Measurements from ENCODE around the gene SETX.
A peak's percentile ranks its signal among the peaks of the same experiment; 100 is the strongest.

SETX gene, protein sequence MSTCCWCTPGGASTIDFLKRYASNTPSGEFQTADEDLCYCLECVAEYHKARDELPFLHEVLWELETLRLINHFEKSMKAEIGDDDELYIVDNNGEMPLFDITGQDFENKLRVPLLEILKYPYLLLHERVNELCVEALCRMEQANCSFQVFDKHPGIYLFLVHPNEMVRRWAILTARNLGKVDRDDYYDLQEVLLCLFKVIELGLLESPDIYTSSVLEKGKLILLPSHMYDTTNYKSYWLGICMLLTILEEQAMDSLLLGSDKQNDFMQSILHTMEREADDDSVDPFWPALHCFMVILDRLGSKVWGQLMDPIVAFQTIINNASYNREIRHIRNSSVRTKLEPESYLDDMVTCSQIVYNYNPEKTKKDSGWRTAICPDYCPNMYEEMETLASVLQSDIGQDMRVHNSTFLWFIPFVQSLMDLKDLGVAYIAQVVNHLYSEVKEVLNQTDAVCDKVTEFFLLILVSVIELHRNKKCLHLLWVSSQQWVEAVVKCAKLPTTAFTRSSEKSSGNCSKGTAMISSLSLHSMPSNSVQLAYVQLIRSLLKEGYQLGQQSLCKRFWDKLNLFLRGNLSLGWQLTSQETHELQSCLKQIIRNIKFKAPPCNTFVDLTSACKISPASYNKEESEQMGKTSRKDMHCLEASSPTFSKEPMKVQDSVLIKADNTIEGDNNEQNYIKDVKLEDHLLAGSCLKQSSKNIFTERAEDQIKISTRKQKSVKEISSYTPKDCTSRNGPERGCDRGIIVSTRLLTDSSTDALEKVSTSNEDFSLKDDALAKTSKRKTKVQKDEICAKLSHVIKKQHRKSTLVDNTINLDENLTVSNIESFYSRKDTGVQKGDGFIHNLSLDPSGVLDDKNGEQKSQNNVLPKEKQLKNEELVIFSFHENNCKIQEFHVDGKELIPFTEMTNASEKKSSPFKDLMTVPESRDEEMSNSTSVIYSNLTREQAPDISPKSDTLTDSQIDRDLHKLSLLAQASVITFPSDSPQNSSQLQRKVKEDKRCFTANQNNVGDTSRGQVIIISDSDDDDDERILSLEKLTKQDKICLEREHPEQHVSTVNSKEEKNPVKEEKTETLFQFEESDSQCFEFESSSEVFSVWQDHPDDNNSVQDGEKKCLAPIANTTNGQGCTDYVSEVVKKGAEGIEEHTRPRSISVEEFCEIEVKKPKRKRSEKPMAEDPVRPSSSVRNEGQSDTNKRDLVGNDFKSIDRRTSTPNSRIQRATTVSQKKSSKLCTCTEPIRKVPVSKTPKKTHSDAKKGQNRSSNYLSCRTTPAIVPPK (N-terminal part only)

DNA sequence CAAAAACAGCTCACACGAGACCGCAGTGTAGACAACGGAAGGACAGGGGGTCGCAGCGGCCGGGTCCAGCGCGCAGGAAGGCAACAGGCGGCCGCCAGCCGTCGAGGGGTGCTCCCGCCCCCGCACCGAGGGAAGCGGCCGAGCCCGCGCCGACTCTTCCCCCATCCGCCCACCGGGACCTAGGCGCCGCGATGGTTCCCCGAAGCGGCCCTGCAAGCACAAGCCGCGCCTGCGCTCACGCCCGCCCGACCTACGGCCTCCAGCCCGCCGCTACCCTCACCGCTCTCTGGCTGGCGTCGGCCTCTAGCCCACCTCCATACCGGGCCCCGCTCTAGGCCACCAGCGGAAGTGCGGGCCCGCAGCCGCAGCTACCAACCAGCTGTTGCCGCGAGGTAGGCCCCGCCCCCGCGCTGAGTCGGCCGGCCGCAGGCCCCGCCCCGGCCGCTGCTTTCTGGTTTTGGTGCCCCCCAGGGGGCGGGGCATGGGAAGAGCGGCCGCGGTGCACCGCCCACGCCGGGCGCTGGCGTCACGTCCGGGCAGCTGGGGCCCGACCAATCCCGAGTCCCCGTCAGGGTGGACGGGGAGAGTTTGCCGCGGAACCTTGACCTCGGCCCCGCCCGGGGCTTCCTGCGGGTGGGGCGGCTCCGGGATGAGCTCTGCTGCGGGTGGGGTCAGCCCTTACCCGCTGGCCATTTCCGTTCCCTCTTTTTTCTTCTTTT is at the start of gene SETX:
SETX (minus strand) TSS at position 350 of the 719 bp plus-strand sequence. CDS start 5,558 bp downstream, outside the sequence.
- peaks cover 7% of the 10 kb centered on the region for H3K4me1 ChIP-seq (ENCODE audit: control insufficient read depth, low read depth, low read length)
- H3K9ac ChIP-seq (ENCODE audit: low read length), result peak within 1 kb of the TSS; percentile 81
- H3K27me3 ChIP-seq (ENCODE audit: control insufficient read depth, insufficient read depth, low read length), result no peaks in the 10 kb centered on the region
- H3K9me3 ChIP-seq (ENCODE audit: control insufficient read depth, low read depth, low read length), result no peaks in the 10 kb centered on the region
- H3K27ac ChIP-seq (ENCODE audit: low read length), result peak within 1 kb of the TSS; percentile 84
- H3K36me3 ChIP-seq (ENCODE audit: control insufficient read depth, low read depth, low read length), result peaks cover 36% of the 10 kb centered on the region
- peak within 1 kb of the TSS; percentile 84 for H3K4me3 ChIP-seq (ENCODE audit: low read length)

DNA sequence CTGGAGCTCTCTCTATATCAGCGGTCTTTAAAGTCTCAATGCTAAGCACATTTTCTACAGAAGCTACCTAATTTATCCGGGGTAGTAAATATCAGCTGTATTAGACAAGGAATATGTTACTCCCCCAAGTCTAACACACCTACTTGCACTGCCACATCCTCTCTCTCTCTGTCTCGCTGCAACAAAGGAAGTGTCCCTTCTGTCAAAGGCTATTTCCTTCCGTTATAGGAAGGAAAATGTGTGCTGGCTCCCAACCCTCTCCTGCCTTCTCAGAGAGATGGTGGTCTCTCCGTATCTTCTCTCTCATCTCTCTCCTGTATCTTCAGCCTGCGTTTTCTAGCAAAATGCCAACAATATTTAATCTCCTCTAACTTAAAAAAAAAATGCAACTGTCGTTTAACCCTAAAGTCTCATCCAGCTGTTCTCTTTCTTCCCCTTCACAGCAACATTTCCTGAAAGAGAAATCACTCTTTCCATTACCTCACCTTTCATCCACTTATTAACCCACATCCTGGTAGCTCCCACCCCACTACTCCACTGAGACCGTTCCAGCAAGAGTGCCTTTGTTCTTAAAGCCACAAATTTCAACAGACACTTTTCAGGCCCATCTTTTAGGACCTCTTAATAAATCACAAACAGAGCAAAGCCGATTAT is 49.6 kb upstream of the SETX start:
- no peak overlapping the region for H3K27ac ChIP-seq (ENCODE audit: low read length)
- no peak overlapping the region for H3K4me3 ChIP-seq (ENCODE audit: low read length)
- H3K9ac ChIP-seq (ENCODE audit: low read length), result no peak overlapping the region
- H3K36me3 ChIP-seq (ENCODE audit: control insufficient read depth, low read depth, low read length), result peaks cover 28% of the 10 kb centered on the region
- peaks cover 16% of the 10 kb centered on the region for H3K27me3 ChIP-seq (ENCODE audit: control insufficient read depth, insufficient read depth, low read length)
- H3K9me3 ChIP-seq (ENCODE audit: control insufficient read depth, low read depth, low read length), result no peaks in the 10 kb centered on the region
- peaks cover 5% of the 10 kb centered on the region for H3K4me1 ChIP-seq (ENCODE audit: control insufficient read depth, low read depth, low read length)

DNA sequence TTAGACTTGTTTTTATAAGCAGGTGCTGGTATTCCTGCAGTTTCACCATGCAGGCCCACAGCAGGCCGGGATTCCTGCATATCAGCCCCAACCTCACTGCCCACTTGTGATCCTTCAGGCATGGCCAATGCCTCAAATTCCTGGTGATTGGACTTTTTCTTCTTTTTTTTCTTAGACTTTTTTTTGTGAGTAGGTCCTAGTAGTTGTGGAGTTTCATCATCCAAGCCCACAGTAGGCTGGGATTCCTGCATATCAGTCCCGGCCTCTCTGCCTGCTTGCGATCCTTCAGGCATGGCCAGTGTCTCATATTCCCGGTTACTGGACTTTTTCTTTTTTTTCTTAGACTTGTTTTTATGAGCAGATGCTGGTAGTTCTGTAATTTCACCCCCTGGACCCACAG is 47.0 kb upstream of the SETX start:
- Histone ChIP-seq H3K27me3 (ENCODE audit: control insufficient read depth, insufficient read depth, low read length) (no peaks in the 10 kb centered on the region), H3K4me1 (ENCODE audit: control insufficient read depth, low read depth, low read length) (peaks cover 1% of the 10 kb centered on the region), H3K9me3 (ENCODE audit: control insufficient read depth, low read depth, low read length) (no peaks in the 10 kb centered on the region), H3K36me3 (ENCODE audit: control insufficient read depth, low read depth, low read length) (peaks cover 44% of the 10 kb centered on the region), H3K4me3 (ENCODE audit: low read length) (no peak overlapping the region), H3K27ac (ENCODE audit: low read length) (no peak overlapping the region), H3K9ac (ENCODE audit: low read length) (no peak overlapping the region)

DNA sequence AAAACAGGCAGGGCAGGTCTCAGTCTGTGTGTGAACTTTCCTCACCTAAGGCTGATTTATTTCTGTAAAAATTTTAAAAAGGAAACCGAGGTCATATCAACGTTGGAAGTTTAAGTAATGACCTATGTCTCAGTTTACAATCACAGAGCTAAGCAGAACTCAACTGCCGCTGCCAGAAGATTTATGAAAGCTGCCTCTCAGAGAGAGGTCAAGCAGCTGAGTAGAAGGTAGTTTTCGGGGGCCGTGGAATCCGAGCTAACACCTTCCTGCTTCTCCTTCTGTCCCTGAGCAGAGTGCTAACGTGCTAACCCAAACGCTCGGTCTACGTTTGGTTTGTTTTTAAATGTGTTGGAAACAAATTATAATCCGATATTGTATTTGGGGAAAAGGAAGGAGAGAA is 40.8 kb upstream of the SETX start:
- H3K36me3 ChIP-seq (ENCODE audit: control insufficient read depth, low read depth, low read length), result peaks cover 71% of the 10 kb centered on the region

DNA sequence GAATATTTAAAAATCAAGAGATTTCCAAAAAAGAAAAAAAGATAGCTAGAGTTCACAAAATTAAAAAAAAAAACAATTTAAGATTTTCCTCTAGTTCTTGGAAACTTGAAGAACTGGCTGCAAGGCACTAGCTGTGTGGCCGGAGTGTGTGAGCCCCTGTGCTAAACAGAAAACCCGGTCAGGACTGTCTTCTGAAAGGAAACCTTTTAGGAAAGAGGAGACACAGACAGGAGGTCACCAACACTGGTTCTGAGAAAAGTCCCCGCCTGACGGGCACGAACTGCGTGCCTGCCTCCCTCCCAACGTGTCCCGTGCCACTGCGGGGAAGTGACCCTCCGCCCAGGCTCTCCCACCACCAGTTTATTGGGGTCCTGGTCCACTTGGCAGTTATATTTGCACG is 36.7 kb upstream of the SETX start:
- H3K9me3 ChIP-seq (ENCODE audit: control insufficient read depth, low read depth, low read length), result no peaks in the 10 kb centered on the region
- H3K36me3 ChIP-seq (ENCODE audit: control insufficient read depth, low read depth, low read length), result peaks cover 84% of the 10 kb centered on the region

More for the DNA sequence above, 40.8 kb upstream of the SETX start:
- Histone ChIP-seq H3K9me3 (ENCODE audit: control insufficient read depth, low read depth, low read length) (no peaks in the 10 kb centered on the region), H3K4me3 (ENCODE audit: low read length) (no peak overlapping the region), H3K9ac (ENCODE audit: low read length) (no peak overlapping the region), H3K27me3 (ENCODE audit: control insufficient read depth, insufficient read depth, low read length) (no peaks in the 10 kb centered on the region), H3K27ac (ENCODE audit: low read length) (no peak overlapping the region), H3K4me1 (ENCODE audit: control insufficient read depth, low read depth, low read length) (no peaks in the 10 kb centered on the region)

DNA sequence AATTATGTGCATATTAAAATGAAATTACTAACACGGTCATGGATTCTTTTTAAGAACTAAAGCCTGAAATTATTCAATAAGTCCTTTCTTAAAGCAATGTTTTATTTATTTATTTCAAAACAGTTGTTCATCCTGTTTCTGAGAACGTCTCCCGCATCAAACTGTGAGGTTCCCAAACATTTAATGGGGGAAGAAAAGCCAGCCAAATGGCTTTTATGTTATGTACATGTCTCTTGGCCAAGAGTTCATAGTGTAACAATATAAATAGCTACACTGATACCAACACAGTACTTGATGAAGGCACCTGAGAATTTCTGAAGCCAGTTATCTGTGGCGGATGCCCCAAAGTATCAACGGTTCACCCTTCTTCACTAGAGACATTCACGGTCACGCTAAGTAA is 36.2 kb upstream of the SETX start:
- H3K36me3 ChIP-seq (ENCODE audit: control insufficient read depth, low read depth, low read length), result peaks cover 84% of the 10 kb centered on the region
- no peaks in the 10 kb centered on the region for H3K9me3 ChIP-seq (ENCODE audit: control insufficient read depth, low read depth, low read length)
- H3K27ac ChIP-seq (ENCODE audit: low read length), result no peak overlapping the region
- H3K4me3 ChIP-seq (ENCODE audit: low read length), result no peak overlapping the region
- H3K4me1 ChIP-seq (ENCODE audit: control insufficient read depth, low read depth, low read length), result no peaks in the 10 kb centered on the region
- H3K27me3 ChIP-seq (ENCODE audit: control insufficient read depth, insufficient read depth, low read length), result no peaks in the 10 kb centered on the region
- no peak overlapping the region for H3K9ac ChIP-seq (ENCODE audit: low read length)

More for the DNA sequence above, 36.7 kb upstream of the SETX start:
- H3K27me3 ChIP-seq (ENCODE audit: control insufficient read depth, insufficient read depth, low read length), result no peaks in the 10 kb centered on the region
- no peaks in the 10 kb centered on the region for H3K4me1 ChIP-seq (ENCODE audit: control insufficient read depth, low read depth, low read length)
- no peak overlapping the region for H3K27ac ChIP-seq (ENCODE audit: low read length)
- no peak overlapping the region for H3K4me3 ChIP-seq (ENCODE audit: low read length)
- no peak overlapping the region for H3K9ac ChIP-seq (ENCODE audit: low read length)

DNA sequence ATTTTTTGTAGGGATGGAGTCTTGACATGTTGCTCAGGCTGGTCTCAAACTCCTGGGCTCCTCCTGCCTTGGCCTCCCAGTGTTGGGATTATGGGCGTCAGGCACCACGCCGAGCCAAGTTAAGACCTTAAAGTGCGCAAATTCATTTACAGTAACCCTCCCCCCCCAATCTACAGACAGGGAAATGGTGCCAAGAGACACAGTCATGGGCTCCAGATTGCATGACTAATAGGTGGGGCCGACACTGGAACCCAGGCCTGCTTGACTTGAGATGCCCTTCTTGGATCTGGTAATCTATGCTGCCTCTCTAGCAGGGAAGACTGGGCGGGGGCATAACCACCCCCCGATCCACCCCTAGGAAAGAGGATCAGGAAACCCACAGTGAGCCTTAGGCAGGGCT is 32.3 kb upstream of the SETX start:
- no peaks in the 10 kb centered on the region for H3K9me3 ChIP-seq (ENCODE audit: control insufficient read depth, low read depth, low read length)
- H3K4me3 ChIP-seq (ENCODE audit: low read length), result no peak overlapping the region
- H3K27ac ChIP-seq (ENCODE audit: low read length), result no peak overlapping the region
- peaks cover 86% of the 10 kb centered on the region for H3K36me3 ChIP-seq (ENCODE audit: control insufficient read depth, low read depth, low read length)
- H3K27me3 ChIP-seq (ENCODE audit: control insufficient read depth, insufficient read depth, low read length), result no peaks in the 10 kb centered on the region
- no peaks in the 10 kb centered on the region for H3K4me1 ChIP-seq (ENCODE audit: control insufficient read depth, low read depth, low read length)
- H3K9ac ChIP-seq (ENCODE audit: low read length), result no peak overlapping the region

DNA sequence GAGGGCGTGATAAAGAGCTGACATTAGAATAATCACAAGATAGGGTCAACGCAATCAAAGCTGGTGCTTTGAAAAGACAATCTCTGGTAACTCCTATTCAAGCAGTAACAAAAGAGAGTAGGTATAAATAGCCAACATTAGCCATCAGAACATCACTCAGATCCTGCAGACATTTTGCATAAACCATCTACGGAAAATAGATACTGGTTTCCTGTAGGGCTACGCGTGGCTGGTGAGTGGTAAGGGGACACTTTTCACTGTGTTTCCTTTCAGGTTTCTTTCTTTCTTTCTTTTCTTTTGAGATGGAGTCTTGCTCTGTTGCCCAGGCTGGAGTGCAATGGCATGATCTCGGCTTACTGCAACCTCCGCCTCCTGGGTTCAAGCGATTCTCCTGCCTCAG is 29.6 kb upstream of the SETX start:
- H3K4me3 ChIP-seq (ENCODE audit: low read length), result no peak overlapping the region

DNA sequence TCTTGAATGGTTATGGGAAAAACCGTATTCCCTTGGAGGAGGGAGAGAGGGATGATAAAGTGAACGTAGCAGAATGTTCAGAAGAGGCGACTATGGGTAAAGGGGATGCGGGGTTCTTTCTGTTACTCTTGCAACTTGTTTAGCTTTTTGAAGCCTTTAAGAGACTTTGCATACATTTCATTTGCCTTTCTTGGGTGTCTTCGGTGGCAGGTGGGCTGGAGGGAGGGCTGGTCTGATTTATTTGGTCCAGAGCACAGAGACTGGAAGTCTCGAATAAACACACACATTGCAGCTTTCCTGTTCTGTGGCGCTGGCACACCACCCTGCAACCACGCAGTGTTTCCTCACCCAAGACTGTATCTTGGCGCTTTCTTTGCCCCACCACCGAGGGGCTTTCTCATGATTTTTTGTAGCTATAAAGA is 28.7 kb upstream of the SETX start:
- Histone ChIP-seq H3K9me3 (ENCODE audit: control insufficient read depth, low read depth, low read length) (no peaks in the 10 kb centered on the region), H3K27me3 (ENCODE audit: control insufficient read depth, insufficient read depth, low read length) (no peaks in the 10 kb centered on the region), H3K36me3 (ENCODE audit: control insufficient read depth, low read depth, low read length) (peaks cover 79% of the 10 kb centered on the region), H3K9ac (ENCODE audit: low read length) (no peak overlapping the region), H3K4me1 (ENCODE audit: control insufficient read depth, low read depth, low read length) (no peaks in the 10 kb centered on the region), H3K27ac (ENCODE audit: low read length) (no peak overlapping the region), H3K4me3 (ENCODE audit: low read length) (no peak overlapping the region)

More for the DNA sequence above, 29.6 kb upstream of the SETX start:
- H3K9me3 ChIP-seq (ENCODE audit: control insufficient read depth, low read depth, low read length), result no peaks in the 10 kb centered on the region
- no peaks in the 10 kb centered on the region for H3K27me3 ChIP-seq (ENCODE audit: control insufficient read depth, insufficient read depth, low read length)
- no peak overlapping the region for H3K9ac ChIP-seq (ENCODE audit: low read length)
- H3K36me3 ChIP-seq (ENCODE audit: control insufficient read depth, low read depth, low read length), result peaks cover 77% of the 10 kb centered on the region
- no peak overlapping the region for H3K27ac ChIP-seq (ENCODE audit: low read length)
- no peaks in the 10 kb centered on the region for H3K4me1 ChIP-seq (ENCODE audit: control insufficient read depth, low read depth, low read length)

DNA sequence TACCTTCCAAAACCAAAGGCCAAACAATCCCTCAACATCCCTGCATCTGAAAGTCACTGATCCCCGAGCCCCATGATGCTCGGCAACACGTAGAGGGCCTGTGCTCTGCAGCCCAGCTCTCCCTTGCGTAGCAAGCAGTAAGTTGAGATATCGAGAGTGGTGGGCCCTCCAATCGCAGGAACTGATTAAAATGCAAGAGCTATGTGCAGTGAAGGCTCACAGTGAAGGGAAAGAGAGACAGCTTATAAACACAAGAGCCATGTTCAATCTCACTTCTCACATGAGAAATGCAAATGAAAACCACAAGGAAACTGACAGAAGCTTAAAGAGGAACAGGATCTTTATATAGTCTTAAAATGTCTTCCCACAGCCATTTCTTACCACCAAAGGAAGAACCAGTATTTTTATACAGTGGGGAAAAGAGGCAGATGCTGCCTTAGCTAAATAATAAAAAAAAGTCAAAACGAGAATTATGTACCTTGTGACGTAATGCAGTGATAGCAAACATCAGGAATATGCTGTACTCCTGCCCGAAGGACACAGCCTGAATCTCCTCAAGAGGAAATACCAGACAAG is 27.3 kb upstream of the SETX start:
- Histone ChIP-seq H3K9ac (ENCODE audit: low read length) (no peak overlapping the region), H3K4me3 (ENCODE audit: low read length) (no peak overlapping the region), H3K27ac (ENCODE audit: low read length) (no peak overlapping the region), H3K27me3 (ENCODE audit: control insufficient read depth, insufficient read depth, low read length) (no peaks in the 10 kb centered on the region), H3K36me3 (ENCODE audit: control insufficient read depth, low read depth, low read length) (peaks cover 80% of the 10 kb centered on the region), H3K9me3 (ENCODE audit: control insufficient read depth, low read depth, low read length) (peaks cover 5% of the 10 kb centered on the region), H3K4me1 (ENCODE audit: control insufficient read depth, low read depth, low read length) (no peaks in the 10 kb centered on the region)
